IPS-NIHi7 (cell line): ENCODE measurements around the gene SH3GL2.
A peak's percentile ranks its signal among the peaks of the same experiment; 100 is the strongest.

Source experiments
- DNase-seq: peaks from one replicate; pipeline ENCODE4 v3.0.0; 2012; ENCODE audit warnings: mixed read lengths; ENCODE audit errors: extremely low spot score

SH3GL2 gene

DNA sequence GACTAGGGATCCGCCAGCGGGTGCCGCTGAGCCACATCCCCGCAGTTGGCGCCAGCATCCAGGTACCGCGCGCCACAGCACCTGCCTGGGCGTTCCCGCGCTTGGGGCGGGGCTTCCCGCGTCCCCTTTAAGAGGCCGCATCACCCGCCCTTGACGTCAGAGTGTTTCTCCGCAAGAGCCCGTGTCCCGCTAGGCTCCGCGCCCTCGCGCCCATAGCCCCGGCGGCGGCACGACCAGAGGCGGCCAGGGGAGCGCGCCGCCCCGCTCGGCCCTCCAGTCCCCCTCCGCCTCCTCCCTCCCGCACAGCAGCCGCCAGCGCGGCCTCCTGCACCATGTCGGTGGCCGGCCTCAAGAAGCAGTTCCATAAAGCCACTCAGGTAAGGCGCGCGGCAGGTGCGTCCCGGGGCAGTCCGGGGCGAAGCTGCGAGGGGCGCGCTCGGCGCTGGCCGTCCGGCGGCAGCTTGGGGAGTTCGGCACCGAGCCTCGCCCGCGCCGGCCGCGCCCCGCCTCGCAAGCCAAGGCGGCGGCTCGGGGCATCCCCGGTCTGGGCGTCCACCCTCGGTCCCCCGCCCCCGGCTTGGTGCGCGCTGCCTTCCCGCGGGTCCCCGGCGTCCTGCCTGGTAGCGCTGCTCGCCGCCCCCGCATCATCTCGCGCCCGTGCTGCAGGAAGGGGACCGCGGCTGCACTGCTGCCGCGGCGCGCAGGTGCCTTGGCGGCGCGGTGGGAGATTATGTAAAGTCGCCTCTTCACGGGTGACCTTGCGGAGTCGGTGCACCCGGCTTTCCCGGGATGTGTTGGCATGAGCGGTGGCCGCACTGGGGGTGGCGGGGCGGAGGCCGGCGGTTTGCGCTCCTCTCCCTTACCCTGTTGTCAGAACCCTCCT is at the start of gene SH3GL2:
SH3GL2 (plus strand) TSS at position 156 of the 883 bp plus-strand sequence.
- peak; percentile 81 for DNase-seq

DNA sequence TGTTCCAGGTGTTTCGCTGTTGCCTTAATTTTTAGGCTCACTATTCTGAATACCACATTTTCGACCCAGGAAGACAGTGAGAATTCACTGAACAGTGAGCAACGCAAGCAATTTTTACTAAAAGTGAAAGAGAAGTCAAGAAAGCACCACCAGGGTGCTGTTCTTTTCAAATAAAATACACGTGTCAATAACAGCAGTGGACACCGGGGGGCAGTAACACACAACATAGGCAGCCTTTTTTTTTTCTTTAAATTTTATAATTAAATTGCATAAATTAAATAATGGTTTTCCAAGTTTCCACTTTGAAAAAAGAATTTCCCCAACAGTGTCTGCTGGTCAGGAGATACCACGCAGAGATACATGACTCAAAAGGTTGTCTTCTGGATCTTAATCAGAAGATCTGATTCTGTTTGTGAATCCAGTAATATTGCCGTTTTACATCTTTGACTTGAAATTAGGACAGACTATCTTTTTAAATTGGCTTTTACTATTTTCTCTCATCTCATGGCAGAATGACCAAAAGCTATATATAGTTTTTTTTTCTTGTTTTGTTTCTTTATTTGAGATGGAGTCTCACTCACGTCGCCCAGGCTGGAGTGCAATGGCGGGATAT is 47.1 kb upstream of the SH3GL2 start:
- DNase-seq = peak; percentile 51

DNA sequence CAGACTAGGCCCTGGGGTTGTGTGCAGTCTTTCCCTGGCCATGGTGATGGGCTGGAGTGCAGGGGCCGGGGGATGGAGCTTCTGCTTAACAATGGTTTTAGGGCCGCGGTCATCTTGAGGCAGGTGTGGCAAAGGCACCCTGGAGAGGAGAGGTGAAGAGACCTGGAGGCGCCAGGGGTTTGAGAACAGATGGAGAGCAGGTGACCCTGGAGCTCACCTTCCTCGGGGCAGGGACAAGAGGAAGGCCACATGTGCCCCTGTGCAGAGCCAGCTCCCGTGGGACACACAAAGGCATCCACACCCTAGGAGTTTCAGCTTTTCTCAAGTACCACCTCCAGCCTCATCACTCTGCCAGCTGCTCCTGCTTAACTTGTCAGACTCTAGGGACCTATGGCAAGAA is 46.4 kb upstream of the SH3GL2 start:
- no peak for DNase-seq

DNA sequence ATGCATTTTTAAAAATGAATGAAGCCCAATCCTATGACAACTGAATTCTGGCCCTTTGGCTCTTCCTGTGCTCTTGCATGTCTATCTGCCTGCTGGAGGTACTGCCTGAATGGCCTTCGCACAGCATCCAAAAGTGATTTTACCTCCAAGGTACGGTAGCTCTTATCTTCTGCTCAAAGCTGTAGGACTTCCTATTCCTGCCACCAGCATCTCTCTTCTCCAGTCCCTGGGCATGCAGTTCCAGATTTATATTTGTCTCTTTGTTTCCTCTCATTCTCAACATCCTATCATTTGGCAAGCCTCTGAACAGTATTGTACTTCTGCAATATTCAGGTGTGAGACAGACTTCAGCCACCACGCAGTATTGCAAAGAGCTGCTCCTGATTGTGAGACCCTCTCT is 43.7 kb upstream of the SH3GL2 start:
- DNase-seq = no peak

DNA sequence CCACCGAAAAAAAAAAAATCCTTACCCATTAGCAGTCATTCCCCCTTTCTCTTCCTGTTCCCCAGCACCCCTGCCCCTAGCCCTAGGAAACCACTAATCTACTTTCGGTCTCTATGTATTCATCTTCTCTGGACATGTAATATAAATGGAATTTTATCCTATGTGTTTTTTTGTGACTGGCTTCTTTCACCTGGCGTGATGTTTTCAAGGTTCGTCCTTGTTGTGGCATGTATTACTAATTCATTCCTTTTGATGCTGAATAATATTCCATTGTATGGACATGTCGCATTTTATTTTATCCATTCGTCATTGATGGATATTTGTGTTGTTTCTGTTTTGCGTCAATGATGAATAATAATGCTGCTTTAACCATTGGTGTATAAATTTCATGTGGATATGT is 42.8 kb upstream of the SH3GL2 start:
- no peak for DNase-seq

DNA sequence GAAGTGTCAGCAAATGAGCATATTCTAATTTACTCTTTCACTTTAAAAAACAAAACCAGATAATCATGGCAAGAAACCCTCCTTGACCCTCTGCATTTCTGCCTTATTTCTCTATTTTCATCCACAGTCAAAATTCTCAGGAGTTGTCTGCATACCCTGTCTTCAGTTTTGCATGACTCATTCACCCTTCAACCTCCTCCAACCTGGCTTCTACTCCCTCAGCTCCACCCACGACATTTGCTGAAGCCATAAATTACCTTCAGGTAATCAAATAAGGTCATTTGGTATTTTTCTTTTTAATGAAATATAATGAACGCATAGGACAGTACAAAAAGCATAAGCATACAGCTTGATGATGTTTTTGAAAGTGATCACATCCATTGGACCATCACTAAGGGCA is 27.8 kb upstream of the SH3GL2 start:
- no peak for DNase-seq

DNA sequence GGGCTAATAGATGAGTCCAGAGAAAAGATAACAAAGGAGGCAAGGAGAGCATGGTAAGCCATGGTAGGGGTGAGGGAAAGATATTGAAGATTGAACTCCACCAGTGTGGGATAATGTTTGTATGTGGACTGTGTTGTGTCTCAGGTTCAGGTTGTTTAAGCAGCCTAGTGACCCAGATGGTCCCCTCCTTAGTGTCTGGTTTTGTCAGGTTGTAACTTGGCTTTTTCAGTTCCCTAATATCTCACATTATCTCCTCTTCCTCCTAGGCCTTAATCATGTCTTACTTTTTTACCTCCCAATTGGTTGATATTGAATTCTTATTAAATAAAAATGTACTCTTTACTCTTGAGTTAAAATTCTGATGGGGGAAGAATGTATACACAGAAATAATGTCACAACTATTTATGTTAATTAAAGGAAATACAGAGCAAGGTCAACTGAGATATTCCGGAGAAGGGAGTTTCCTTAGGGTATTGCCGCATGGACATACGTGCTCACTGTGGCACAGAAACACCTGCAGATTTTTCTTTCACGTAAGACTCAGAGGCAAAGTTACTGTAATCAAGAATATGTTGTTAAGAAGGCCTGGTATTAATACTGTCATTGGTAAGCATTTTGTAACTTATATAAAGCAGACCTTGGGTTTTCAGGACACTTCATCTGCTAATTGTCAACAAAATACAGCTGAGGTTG is 23.4 kb upstream of the SH3GL2 start:
- DNase-seq = no peak

DNA sequence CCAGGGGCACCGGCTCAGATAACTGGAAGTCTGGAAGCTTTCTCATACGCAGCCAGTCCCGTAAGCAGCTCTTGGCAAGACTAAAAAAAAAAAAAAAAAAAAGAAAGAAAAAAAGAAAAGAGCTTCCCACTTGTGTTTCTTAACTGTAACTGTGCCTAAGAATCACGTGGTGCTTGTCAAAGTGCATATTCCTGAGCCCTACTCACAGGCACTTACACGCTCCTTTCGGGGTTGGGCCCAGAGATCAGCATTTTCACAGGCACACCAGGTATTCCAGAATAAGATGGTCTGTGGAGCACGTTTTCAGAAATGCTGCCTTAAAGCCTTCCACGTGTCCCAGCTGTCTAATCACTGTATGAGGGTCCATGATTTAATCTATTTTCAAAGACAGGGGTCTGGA is 22.6 kb upstream of the SH3GL2 start:
- DNase-seq = no peak

DNA sequence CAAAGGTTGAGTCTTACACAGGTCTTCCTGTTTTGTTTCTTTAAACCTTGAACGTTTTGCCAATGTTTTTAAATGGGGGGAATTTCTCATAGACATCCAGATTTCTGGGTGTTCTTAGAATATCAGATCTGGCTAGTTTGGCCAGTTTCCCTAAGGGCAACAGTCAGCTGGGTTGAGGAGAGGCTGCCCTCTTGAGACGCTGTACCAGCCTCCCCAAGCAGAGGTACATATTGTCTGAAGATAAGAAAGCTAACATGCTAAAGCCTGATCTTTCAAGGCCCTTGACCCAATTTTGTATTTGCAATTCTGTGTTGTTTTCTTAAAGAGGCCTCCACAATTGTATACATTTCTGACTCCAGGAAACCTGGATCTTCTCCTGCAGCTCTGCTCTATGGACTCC is 21.9 kb upstream of the SH3GL2 start:
- DNase-seq = no peak

DNA sequence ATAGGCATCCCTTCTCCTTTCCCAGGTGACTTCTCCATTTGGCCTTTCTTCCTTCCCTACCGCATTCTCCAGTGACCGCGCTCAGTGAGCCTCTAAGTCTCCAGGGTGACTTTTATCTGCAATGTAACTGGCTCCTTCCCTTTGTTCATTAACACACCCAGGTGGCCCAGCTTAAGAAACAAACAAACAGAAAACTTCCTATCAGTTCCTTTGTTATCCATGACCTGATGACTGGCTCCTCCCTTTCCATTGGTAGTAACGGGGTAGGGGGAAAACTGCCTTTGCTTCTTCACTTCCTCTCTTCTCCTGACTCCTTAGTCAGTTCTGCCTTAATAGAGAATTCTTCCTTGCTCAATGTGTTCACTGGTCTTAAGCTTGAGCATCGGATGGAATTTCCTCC is 7.0 kb upstream of the SH3GL2 start:
- peak; percentile 22 for DNase-seq

DNA sequence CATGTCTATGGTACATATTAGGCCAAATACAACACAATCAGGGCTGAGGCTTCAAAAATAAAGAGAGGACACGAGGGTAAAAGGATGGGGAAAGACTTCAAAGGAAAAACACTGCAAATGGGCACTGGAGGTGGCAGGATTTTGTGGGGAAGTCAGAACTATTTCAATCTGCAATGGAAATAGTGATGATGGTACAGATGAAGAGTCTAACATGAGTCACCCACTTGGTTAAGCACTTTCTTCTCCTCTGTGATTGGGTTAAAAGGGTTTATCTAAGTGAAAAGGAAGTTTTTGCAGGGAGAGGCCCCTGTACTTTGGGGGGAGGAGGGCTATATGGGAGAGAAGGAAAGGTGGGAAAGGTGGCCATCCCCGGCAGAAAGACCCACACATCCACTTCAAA is 4.5 kb upstream of the SH3GL2 start:
- DNase-seq = no peak

DNA sequence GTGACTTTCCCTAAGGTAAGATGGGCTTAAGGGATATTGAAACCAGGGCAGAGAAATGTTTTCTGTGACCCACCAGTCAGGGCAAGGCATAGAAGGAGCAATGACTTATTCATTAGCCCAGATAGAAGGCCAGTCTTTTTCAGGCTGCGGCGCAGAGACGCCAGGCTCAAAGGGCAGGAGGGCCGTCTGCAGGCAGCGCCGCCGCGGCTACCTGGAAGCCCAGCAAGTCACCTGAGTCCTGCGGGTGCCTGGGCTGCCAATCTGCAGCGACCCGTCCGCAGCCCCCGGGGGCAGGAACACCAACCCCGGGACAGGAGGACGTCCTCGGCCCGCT is 322 bp upstream of the SH3GL2 start:
- DNase-seq = no peak

DNA sequence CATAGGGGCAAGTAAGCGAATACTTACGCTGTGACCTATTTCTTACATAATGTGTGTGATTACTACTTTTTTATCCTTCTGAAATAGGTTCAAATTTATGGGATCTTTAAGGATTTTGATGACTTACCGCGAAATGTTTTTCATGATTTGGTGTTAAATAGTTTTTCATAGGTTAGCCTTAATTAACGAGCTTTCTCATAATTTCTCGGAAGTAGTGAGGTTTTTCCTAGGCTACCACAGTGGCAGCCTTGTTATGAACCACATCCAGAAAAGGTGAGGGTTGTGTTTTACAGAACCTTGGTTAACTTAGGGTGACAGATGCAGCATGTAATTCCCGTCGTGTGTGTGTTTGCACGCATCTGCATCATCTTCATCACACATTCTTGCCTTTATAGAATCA is 1.3 kb downstream of the SH3GL2 start:
- no peak for DNase-seq

DNA sequence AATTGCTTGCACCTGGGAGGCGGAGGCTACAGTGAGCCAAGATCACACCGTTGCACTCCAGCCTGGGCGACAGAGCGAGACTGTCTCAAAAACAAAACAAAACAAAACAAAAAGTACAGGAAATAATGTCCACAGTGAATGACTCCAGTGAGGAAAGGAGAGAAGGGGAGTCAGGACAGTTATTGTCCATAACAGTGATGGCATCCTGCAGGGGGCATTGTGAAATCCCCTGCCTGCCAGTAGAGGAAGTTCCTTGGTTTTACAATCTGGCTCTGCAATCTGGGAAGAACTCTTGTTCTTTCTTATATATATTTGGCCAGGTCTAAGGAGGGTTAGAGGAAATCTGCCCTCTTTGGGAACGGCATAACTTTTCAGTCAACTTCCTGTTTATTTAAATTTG is 8.2 kb downstream of the SH3GL2 start:
- no peak for DNase-seq

DNA sequence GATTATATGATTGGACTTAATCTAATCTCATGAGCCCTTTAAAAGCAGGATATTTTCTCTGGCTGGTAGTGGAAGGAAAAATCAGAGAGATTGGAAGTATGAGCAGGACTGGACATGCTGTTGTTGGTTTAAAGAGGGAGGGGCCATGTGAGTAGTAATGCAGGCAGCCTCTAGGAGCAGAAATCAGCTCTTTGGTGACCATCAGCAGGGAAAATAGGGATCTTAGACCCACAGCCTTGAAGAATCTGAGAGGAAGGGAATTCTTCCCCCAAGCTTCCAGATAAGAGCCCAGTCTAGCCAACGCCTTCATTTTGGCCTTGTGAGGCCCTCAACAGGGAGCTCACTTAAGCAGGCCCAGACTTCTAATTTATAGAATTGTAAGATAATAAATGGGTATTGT is 9.5 kb downstream of the SH3GL2 start:
- DNase-seq = no peak

DNA sequence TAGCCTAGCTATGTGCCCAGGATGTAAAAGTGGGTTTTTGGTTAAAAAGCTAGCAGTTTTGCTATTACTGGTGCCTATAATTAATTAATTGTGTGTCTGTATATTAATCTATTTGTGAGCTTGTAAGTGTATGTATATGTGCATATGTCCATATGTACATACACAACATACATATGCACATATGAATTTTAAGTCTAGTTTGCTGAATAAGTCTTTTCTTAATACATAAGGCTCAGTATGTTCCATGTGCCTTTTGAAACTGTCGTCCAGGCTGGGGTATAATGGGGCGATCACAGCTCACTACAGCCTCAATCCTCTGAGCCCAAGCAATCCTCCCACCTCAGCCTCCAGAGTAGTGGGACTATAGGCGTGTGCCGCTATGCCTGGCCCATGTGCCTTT is 10.1 kb downstream of the SH3GL2 start:
- DNase-seq = no peak

DNA sequence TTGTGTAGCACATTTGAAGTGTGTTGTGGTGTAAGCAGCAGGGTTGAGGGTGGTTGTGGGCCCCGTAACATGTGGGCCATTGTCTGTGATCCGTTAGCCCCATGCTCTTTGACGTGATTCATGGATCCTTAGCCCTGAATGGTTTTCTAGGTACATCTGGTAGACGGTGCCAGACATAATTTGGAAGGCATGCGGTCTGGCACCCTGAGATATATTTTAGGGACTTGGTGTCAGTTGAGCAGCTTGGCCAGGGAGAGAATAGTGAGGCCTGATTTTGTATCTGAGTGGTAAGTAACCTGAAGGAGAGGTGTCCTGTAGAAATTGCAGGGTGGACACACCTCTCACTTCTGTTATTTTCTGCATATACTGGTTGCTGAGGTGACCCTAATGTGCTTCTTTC is 10.9 kb downstream of the SH3GL2 start:
- no peak for DNase-seq

DNA sequence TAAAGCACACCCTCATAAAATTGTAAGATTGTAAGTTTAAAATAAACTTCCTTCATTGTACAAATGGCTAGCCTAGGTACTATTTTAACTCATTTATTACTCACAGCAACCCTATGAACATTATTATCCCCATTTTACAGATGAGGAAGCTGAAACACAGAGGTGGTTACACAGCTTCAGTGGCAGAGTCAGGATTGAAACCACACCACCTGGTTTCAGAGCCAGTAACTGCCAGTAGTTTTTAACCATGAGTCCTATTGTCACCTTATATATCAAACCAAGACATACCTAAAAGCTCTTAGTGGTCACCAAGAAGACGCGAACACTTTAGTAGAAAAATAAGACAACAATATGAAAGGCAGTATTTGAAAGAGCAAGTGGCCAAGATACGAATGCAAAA is 16.1 kb downstream of the SH3GL2 start:
- no peak for DNase-seq

DNA sequence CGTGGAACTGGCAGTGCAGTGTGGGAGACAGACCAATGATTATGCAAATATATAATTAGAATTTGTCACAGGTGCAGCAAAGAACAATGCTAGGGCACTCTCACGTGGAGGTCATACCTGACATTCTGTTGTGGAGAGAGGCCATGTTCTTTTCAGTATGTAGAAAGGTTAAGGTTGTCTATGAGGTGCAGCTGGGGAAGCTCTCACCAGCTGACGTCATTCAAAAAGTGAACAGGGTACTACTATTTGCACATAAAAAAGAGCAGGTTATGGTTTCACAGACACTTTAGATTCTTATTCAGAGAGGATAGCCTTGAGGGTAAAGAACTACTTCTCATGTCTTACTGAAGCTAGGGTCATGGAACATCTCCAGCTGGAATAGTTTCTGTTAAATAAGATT is 19.1 kb downstream of the SH3GL2 start:
- no peak for DNase-seq

DNA sequence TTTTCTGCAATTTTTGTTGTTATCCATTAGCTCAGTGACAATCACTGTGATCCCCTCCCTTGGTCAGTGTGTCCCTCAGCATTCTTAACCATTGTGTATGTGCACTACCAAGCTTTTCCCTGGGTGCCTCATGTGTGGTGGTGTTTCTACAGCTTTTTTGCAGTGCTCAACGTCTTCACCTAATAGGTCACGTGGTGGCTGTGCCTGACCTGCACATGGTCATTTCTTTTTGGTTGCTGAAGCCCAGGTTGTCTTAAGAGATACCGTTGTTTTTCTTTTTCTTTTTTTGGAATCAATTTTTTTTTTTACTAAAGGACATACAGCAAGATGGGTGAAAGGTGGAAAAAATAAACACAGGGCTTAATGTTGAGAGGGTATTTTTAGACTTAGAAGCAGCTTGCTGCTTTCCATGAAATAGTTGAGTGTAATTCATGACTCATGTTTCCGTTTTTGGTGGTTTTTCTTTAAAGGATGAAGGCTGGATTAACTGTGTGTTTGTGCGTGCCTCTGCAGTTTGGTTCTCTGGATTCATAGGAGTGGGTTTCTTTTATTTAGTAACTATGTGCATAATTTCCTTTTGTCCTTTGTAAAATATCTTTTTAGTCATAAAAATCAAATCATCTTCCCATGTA is 22.2 kb downstream of the SH3GL2 start:
- no peak for DNase-seq

DNA sequence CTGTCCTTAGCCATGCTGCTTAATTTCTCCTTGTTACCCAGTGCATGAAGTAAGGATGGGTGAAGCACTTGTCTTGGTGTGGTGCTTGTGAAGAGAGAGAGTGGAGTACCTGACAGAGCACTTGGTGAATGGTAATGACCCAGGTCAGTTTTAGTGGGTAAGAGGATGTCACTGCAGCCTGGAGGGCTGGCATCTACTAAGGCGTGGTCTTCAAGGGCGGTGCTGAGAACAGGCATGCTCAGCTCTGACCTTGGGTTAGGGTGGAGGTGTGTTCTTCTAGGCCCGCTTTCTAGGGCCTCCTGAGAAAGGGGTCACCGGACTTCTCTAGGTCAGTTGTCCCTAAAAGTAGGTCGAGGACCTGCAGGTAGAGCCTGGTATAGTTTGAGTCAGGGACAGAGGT is 25.7 kb downstream of the SH3GL2 start:
- DNase-seq = no peak

DNA sequence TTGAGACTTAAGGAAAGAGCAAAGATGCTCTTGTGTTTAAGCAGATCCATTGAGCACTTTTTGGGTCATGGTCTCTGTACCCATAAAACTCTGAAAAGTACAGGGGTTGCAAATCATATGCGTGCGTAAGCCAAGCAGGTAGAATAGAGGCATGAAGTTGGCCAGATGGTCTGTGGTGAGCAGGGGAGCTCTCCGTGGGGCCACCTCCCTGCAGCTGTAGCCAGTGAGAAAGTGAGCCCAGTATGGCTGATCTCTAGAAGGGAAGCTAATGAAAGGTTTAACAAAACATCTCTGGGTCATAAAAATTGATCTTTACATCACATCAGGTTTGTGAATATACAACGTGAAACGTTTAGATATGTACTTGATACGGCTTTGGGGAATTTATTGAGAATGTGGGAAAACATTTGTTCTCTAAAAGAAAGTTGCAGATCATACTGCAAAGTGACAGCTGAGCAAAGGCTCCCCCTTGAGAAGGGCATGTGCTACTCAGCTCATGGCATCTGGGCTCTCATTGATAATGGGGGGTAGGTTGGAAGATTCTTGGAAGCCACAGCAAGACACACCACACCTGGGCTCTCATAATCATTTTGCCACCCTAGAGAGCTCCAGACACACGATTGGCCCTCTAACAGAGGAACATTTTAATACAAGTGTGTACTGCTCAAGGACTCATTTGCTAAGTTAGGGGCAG is 30.6 kb downstream of the SH3GL2 start:
- DNase-seq = no peak
